Stimulated activated naive B cell treated with anti-CD40 and anti-IgM and Interleukin-4, amounts not matched to agents 10 μg/mL and 1 μg/mL and 100 μg/mL, for 72 hours (primary cell): Measurements from ENCODE around the gene BTG1.
"Not testable (repeated sequence)": the region's sequence is repeated elsewhere in the genome, so short reads cannot be mapped to it uniquely, and the experiment has no call there.

Experiments used
- ATAC-seq, 2 donors: fragments of 150-1000 bp; cut with Tn5 transposase; replicated peaks; 2 replicates each; pipeline ENCODE4 v1.10.0; 2021; ENCODE audit warnings: moderate library complexity in 1 of 2
- DNase-seq: peaks from one replicate; pipeline ENCODE4 v3.0.0; 2021
- H3K27ac Mint-ChIP-seq: one replicate; pipeline ENCODE4 v1.8.0; 2022; ENCODE audit warnings: mild to moderate bottlenecking, mixed read lengths
- H3K27me3 Mint-ChIP-seq, 2 donors: one replicate each; pipeline ENCODE4 v1.8.0; 2022; ENCODE audit warnings: mixed read lengths in 2 of 2
- H3K36me3 Mint-ChIP-seq, 2 donors: one replicate each; pipeline ENCODE4 v1.8.0; 2022; ENCODE audit warnings: mixed read lengths in 2 of 2, mild to moderate bottlenecking in 1 of 2
- H3K4me1 Mint-ChIP-seq, 2 donors: one replicate each; pipeline ENCODE4 v1.8.0; 2022; ENCODE audit warnings: mixed read lengths in 2 of 2, mild to moderate bottlenecking in 1 of 2
- H3K4me3 Mint-ChIP-seq, 2 donors: one replicate each; pipeline ENCODE4 v1.8.0; 2022; ENCODE audit warnings: mild to moderate bottlenecking in 2 of 2, mixed read lengths in 2 of 2, moderate library complexity in 1 of 2
- H3K9me3 Mint-ChIP-seq, 2 donors: one replicate each; pipeline ENCODE4 v1.8.0; 2022; ENCODE audit warnings: mixed read lengths in 2 of 2, mild to moderate bottlenecking in 1 of 2

The BTG1 gene

GRCh38 chr12:92111256-92111655 is 34.4 kb downstream of the BTG1 start:
- Mint-ChIP-seq H3K4me1 (peaks cover 24 to 52% of the 10 kb centered on the region in 2 donors), H3K4me3 (no peak overlapping the region), H3K9me3 (no peaks in the 10 kb centered on the region), H3K27ac (no peak overlapping the region), H3K27me3 (no peaks in the 10 kb centered on the region), H3K36me3 (peaks cover 16 to 40% of the 10 kb centered on the region in 2 donors)
- peak in 1 of 2 donors; percentile 47 for ATAC-seq
- DNase-seq: no peak

GRCh38 chr12:92110083-92110640 is 35.5 kb downstream of the BTG1 start:
- H3K4me3 Mint-ChIP-seq: no peak overlapping the region
- peak overlapping the region; percentile 47 for H3K27ac Mint-ChIP-seq
- DNase-seq (no peak), ATAC-seq (no peak)
- H3K27me3 Mint-ChIP-seq: no peaks in the 10 kb centered on the region
- H3K4me1 Mint-ChIP-seq: peaks cover 21 to 46% of the 10 kb centered on the region in 2 donors
- no peaks in the 10 kb centered on the region for H3K9me3 Mint-ChIP-seq
- H3K36me3 Mint-ChIP-seq: peaks cover 15 to 40% of the 10 kb centered on the region in 2 donors

- no peak for DNase-seq
- Mint-ChIP-seq H3K27me3 (no peaks in the 10 kb centered on the region), H3K36me3 (peaks cover 12 to 34% of the 10 kb centered on the region in 2 donors), H3K4me3 (no peak overlapping the region), H3K4me1 (peaks cover 21 to 42% of the 10 kb centered on the region in 2 donors), H3K27ac (no peak overlapping the region), H3K9me3 (no peaks in the 10 kb centered on the region)
- ATAC-seq: no peak
Observed at GRCh38 chr12:92109613-92110012, 36.0 kb downstream of the BTG1 start.

- no peak overlapping the region for H3K4me3 Mint-ChIP-seq
- H3K27ac Mint-ChIP-seq: no peak overlapping the region
- no peak for DNase-seq
- H3K9me3 Mint-ChIP-seq: no peaks in the 10 kb centered on the region
- peaks cover 21 to 42% of the 10 kb centered on the region in 2 donors for H3K4me1 Mint-ChIP-seq
- ATAC-seq: no peak
- H3K27me3 Mint-ChIP-seq: no peaks in the 10 kb centered on the region
- H3K36me3 Mint-ChIP-seq: peaks cover 10 to 33% of the 10 kb centered on the region in 2 donors
Observed at GRCh38 chr12:92108651-92109050, 37.0 kb downstream of the BTG1 start.

- Mint-ChIP-seq H3K4me3 (no peak overlapping the region), H3K27ac (no peak overlapping the region), H3K27me3 (no peaks in the 10 kb centered on the region), H3K36me3 (peaks cover 6 to 30% of the 10 kb centered on the region in 2 donors), H3K4me1 (peaks cover 18 to 36% of the 10 kb centered on the region in 2 donors), H3K9me3 (no peaks in the 10 kb centered on the region)
- no peak for ATAC-seq
- DNase-seq: no peak
Observed at GRCh38 chr12:92107621-92108131, 38.0 kb downstream of the BTG1 start.

- Mint-ChIP-seq H3K9me3 (no peaks in the 10 kb centered on the region), H3K36me3 (peaks cover 3 to 31% of the 10 kb centered on the region in 2 donors), H3K4me1 (peaks cover 17 to 34% of the 10 kb centered on the region in 2 donors), H3K27ac (peak overlapping the region; percentile 31), H3K4me3 (no peak overlapping the region), H3K27me3 (no peaks in the 10 kb centered on the region)
- no peak for ATAC-seq
- no peak for DNase-seq
Observed at GRCh38 chr12:92107094-92107493, 38.6 kb downstream of the BTG1 start.

- ATAC-seq: no peak
- Mint-ChIP-seq H3K27me3 (no peaks in the 10 kb centered on the region), H3K27ac (no peak overlapping the region), H3K9me3 (peaks cover 3 to 4% of the 10 kb centered on the region in 2 donors), H3K4me3 (no peak overlapping the region), H3K36me3 (peaks cover 5 to 27% of the 10 kb centered on the region in 2 donors), H3K4me1 (peaks cover 16 to 27% of the 10 kb centered on the region in 2 donors)
- DNase-seq: no peak
Observed at GRCh38 chr12:92105676-92106075, 40.0 kb downstream of the BTG1 start.

GRCh38 chr12:92105110-92105509 is 40.5 kb downstream of the BTG1 start:
- DNase-seq (no peak), ATAC-seq (no peak)
- no peak overlapping the region for H3K4me3 Mint-ChIP-seq
- peaks cover 8 to 27% of the 10 kb centered on the region in 2 donors for H3K36me3 Mint-ChIP-seq
- peak overlapping the region; percentile 1 for H3K27ac Mint-ChIP-seq
- H3K9me3 Mint-ChIP-seq: peaks cover 6 to 10% of the 10 kb centered on the region in 2 donors
- H3K27me3 Mint-ChIP-seq: no peaks in the 10 kb centered on the region
- H3K4me1 Mint-ChIP-seq: peaks cover 12 to 21% of the 10 kb centered on the region in 2 donors

- H3K27me3 Mint-ChIP-seq: no peaks in the 10 kb centered on the region
- peaks cover 15 to 30% of the 10 kb centered on the region in 2 donors for H3K36me3 Mint-ChIP-seq
- DNase-seq: no peak
- H3K4me1 Mint-ChIP-seq: peaks cover 5 to 9% of the 10 kb centered on the region in 2 donors
- no peak for ATAC-seq
- H3K9me3 Mint-ChIP-seq: peaks cover 13 to 18% of the 10 kb centered on the region in 2 donors
- H3K4me3 Mint-ChIP-seq: no peak overlapping the region
- H3K27ac Mint-ChIP-seq: no peak overlapping the region
Observed at GRCh38 chr12:92102606-92103005, 43.0 kb downstream of the BTG1 start.

- H3K9me3 Mint-ChIP-seq: peaks cover 13 to 18% of the 10 kb centered on the region in 2 donors
- no peak overlapping the region for H3K27ac Mint-ChIP-seq
- ATAC-seq: no peak
- H3K27me3 Mint-ChIP-seq: no peaks in the 10 kb centered on the region
- H3K36me3 Mint-ChIP-seq: peaks cover 15 to 28% of the 10 kb centered on the region in 2 donors
- DNase-seq: no peak
- no peak overlapping the region for H3K4me3 Mint-ChIP-seq
- H3K4me1 Mint-ChIP-seq: peaks cover 12% of the 10 kb centered on the region in 2 donors
Observed at GRCh38 chr12:92098594-92099380, 46.9 kb downstream of the BTG1 start.

GRCh38 chr12:92096346-92097136 is 49.1 kb downstream of the BTG1 start:
- peaks cover 12% of the 10 kb centered on the region in 2 donors for H3K4me1 Mint-ChIP-seq

GRCh38 chr12:92094751-92095161 is 50.9 kb downstream of the BTG1 start:
- ATAC-seq (no peak), DNase-seq (no peak)
- Mint-ChIP-seq H3K36me3 (peaks cover 4 to 10% of the 10 kb centered on the region in 2 donors), H3K4me1 (peaks cover 8% of the 10 kb centered on the region in 2 donors), H3K4me3 (no peak overlapping the region), H3K27me3 (no peaks in the 10 kb centered on the region), H3K27ac (no peak overlapping the region), H3K9me3 (peaks cover 4 to 5% of the 10 kb centered on the region in 2 donors)

More at GRCh38 chr12:92096346-92097136, 49.1 kb downstream of the BTG1 start:
- DNase-seq (no peak), ATAC-seq (no peak)
- Mint-ChIP-seq H3K27me3 (no peaks in the 10 kb centered on the region), H3K9me3 (peaks cover 13 to 18% of the 10 kb centered on the region in 2 donors), H3K27ac (no peak overlapping the region), H3K4me3 (no peak overlapping the region), H3K36me3 (peaks cover 15 to 25% of the 10 kb centered on the region in 2 donors)

GRCh38 chr12:92094301-92094700 is 51.3 kb downstream of the BTG1 start:
- ATAC-seq: peak in 1 of 2 donors; percentile 53
- H3K9me3 Mint-ChIP-seq, DNase-seq, H3K4me1 Mint-ChIP-seq, H3K36me3 Mint-ChIP-seq, H3K27me3 Mint-ChIP-seq, H3K4me3 Mint-ChIP-seq, H3K27ac Mint-ChIP-seq: not testable (repeated sequence)
